ENCODE results near the gene PRKG1. TPM values are rescaled to one million over a fixed set of nuclear protein-coding genes. Genes with fewer than 3 reads are reported as not detected.

PRKG1 gene
- total RNA-seq, 4 donors from 2014 or later: 26.5 to 72.3 (median 58.1) TPM

- no peak overlapping the region for H3K27ac ChIP-seq
- no peak for DNase-seq
- no peak overlapping the region for H3K4me3 ChIP-seq (replicated peaks in 1 of 3)
- H3K27me3 ChIP-seq: no peaks in the 10 kb centered on the region
- TF ChIP-seq POLR2A (IDR thresholded peaks at IDR 0.05): no peak
- TF ChIP-seq CTCF (IDR thresholded peaks at IDR 0.05): no peak
- 52 to 66% methylated on average over 3 of the region's 3 CpGs for WGBS, 2 donors
- no peaks in the 10 kb centered on the region for H3K36me3 ChIP-seq
- no peaks in the 10 kb centered on the region for H3K9me3 ChIP-seq
- intact Hi-C loops (cut with DNase I): no loop called here
- no peaks in the 10 kb centered on the region for H3K4me1 ChIP-seq
Measured at GRCh38 chr10:52279546-52279945, 1205.3 kb downstream of the PRKG1 start.

DNA sequence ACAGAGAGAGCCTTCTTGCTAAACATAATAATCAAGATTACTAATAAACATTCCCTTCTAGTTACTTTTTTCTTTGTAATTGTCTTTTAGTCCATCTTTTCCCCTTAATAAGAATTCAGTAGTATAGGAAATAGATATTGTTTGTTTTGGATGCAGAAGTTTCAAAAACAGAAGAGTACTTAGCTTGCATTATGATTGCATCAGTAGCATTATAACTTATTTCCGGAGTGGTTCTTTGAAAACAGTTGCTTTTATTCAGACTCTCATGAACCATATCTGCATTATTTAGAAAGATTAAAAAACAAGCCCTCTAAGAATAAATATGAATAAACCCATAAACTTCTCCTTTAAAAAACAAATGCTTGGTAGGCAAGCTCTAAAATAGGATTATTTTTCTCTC lies 1205.8 kb downstream of the PRKG1 start:
- H3K27ac ChIP-seq: no peak overlapping the region
- no peak overlapping the region for H3K4me3 ChIP-seq (replicated peaks in 1 of 3)
- WGBS, 2 donors: 81 to 82% methylated on average over 1 of the region's 1 CpG
- H3K9me3 ChIP-seq: no peaks in the 10 kb centered on the region
- no peak for TF ChIP-seq CTCF (IDR thresholded peaks at IDR 0.05)
- no peak for TF ChIP-seq POLR2A (IDR thresholded peaks at IDR 0.05)
- DNase-seq: no peak
- H3K36me3 ChIP-seq: no peaks in the 10 kb centered on the region
- no peaks in the 10 kb centered on the region for H3K4me1 ChIP-seq
- H3K27me3 ChIP-seq: no peaks in the 10 kb centered on the region
- intact Hi-C loops (cut with DNase I): no loop called here

- intact Hi-C loops (cut with DNase I): no loop called here
- no peak overlapping the region for H3K27ac ChIP-seq
- 84 to 89% methylated on average over 2 of the region's 2 CpGs for WGBS, 2 donors
- no peaks in the 10 kb centered on the region for H3K4me1 ChIP-seq
- H3K9me3 ChIP-seq: no peaks in the 10 kb centered on the region
- TF ChIP-seq POLR2A (IDR thresholded peaks at IDR 0.05) (no peak), CTCF (IDR thresholded peaks at IDR 0.05) (no peak)
- H3K36me3 ChIP-seq: no peaks in the 10 kb centered on the region
- H3K4me3 ChIP-seq (replicated peaks in 1 of 3): no peak overlapping the region
- no peaks in the 10 kb centered on the region for H3K27me3 ChIP-seq
- DNase-seq: no peak
Measured at GRCh38 chr10:52283174-52283573, 1208.9 kb downstream of the PRKG1 start.

DNA sequence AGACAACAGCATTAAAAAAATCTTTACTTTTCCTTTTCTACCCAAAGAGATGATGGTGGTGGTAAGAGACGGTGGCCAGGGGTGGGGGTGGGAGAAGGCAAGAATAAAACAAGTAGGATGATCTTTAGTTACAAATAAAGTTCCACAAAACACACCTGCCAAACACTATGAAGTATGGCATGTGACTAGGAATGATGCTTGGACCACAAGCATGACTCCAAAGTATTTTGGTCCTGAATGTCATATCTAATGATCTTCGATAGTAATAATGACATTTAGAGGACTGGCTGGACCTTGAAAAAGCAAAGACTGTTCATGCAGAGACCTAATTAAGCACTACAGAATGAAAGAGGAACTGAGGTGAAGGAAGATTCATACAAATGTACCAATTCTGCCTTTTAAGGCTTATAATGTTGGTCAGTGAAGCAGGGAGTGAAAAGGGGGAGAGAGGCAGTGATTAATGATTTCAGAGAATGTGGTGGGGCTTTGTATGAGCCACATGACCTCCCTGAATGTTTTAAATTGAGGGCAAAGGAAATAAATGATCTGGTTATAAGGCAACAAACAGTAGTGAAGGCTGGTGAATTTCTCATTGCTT lies 1210.2 kb downstream of the PRKG1 start:
- no peaks in the 10 kb centered on the region for H3K4me1 ChIP-seq
- no peak overlapping the region for H3K4me3 ChIP-seq (replicated peaks in 1 of 3)
- TF ChIP-seq POLR2A (IDR thresholded peaks at IDR 0.05) (no peak), CTCF (IDR thresholded peaks at IDR 0.05) (no peak)
- H3K9me3 ChIP-seq: no peaks in the 10 kb centered on the region
- H3K27me3 ChIP-seq: no peaks in the 10 kb centered on the region
- no peak for DNase-seq
- intact Hi-C loops (cut with DNase I): no loop called here
- 91 to 92% methylated on average over 2 of the region's 2 CpGs for WGBS, 2 donors
- no peak overlapping the region for H3K27ac ChIP-seq
- H3K36me3 ChIP-seq: no peaks in the 10 kb centered on the region

DNA sequence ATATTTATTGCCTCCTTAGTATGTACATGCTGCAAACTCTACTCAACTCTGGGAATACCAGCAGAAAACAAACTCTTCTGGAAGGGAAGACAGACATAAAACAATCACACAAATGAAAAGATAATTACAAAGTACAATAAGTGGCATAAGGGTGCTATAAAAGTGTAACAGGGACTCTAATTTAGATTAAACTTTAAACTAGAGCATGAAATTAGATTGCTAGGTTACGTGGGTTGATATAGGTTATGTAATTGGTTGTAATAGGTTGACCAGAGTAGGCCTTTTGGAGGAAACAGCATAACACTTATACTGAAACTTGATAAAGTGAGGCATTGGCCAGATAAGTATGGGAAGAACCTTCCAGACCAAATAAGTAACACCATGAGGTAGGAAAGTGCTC lies 1213.6 kb downstream of the PRKG1 start:
- Histone ChIP-seq H3K27me3 (no peaks in the 10 kb centered on the region), H3K4me1 (no peaks in the 10 kb centered on the region), H3K36me3 (no peaks in the 10 kb centered on the region), H3K4me3 (replicated peaks in 1 of 3) (no peak overlapping the region), H3K9me3 (no peaks in the 10 kb centered on the region), H3K27ac (no peak overlapping the region)
- WGBS, 2 donors: 92 to 94% methylated on average over 1 of the region's 1 CpG
- intact Hi-C loops (cut with DNase I): no loop called here
- no peak for DNase-seq
- no peak for TF ChIP-seq CTCF (IDR thresholded peaks at IDR 0.05)
- TF ChIP-seq POLR2A (IDR thresholded peaks at IDR 0.05): no peak
